Measurements from ENCODE around the gene FAM98B. TPM values are rescaled to one million over a fixed set of nuclear protein-coding genes. Genes with fewer than 3 reads are reported as not detected.

Gene FAM98B
- total RNA-seq, 1 experiment from 2014 or later, result 17.8 TPM

DNA sequence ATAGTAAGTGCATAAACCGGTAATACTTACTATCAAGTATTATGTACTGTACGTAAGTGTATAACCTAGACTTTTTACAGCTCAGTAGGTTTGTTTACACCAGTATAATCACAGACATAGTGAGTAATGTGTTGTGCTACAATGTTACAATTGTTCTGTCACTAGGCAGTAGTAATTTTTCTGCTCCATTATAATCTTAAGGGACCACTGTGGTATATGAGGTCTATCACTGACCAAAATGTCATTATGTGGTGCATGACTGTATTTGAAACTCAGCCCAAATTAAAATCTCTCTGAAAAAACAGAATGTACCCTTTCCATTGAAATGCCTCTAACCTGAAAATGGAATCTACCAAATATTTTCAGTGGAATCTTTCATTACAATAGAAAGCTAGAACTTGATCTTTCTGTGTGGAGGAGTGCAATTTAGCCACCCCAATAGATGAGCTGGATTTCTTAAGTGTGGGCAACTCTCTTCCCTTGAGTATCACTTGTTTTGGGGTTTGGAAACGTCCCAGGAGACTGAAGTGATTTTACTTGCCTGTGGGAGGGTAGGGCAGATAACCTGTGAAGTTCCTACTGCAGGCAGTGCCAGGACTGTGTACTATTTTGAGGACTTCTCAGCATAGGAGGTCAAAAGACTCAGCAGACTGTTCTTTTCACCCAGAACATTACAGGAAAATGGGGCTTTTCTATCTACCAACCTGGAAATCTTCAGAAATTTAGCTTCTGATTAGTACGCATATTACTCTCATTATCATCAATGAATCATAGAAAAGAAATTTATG is 50.9 kb downstream of the FAM98B start:
- no peak for DNase-seq (ENCODE audit: extremely low read depth, low read depth)

- DNase-seq (ENCODE audit: extremely low read depth, low read depth), result no peak
These were observed 53.1 kb downstream of the FAM98B start for GRCh38 chr15:38506997-38507396.

DNA sequence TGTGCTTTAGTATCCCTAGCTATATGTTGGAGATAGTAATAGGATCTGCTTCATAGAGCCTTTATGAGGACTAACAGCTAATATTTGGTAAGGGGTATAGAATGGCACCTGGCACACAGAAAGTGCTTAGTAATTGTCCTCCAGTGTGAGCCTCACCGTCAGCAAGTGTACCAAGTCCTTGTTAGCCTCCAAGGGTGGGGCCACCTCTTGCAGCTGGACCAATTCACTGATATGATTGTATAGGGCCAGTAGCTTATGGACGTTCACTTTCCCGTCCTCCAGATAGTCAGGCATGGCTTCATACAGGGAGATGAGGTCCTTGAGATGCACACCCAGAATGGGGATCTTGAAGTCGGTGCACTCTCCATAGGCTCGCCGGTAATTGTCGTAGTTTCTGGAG is 53.6 kb downstream of the FAM98B start:
- no peak for DNase-seq (ENCODE audit: extremely low read depth, low read depth)

DNA sequence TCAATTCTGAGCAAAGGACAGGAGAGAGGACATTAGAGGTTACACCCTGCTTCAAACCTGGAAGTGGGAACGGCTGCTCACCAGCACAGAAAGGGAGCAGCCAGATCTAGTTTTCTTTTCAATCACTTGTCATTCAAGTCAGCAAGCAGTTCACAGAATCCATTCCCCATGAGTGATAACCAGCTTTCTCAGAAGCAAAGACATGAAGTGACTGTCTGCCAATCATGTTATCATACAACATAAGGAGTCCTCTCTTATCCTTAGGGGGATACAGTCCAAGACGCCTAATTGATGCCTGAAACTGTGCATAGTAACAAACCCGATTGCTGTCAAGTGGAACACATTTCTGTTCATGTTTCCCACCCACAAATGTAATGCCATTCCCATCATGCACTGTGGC is 54.7 kb downstream of the FAM98B start:
- DNase-seq (ENCODE audit: extremely low read depth, low read depth), result no peak

GRCh38 chr15:38509152-38509551 is 55.2 kb downstream of the FAM98B start:
- no peak for DNase-seq (ENCODE audit: extremely low read depth, low read depth)

DNA sequence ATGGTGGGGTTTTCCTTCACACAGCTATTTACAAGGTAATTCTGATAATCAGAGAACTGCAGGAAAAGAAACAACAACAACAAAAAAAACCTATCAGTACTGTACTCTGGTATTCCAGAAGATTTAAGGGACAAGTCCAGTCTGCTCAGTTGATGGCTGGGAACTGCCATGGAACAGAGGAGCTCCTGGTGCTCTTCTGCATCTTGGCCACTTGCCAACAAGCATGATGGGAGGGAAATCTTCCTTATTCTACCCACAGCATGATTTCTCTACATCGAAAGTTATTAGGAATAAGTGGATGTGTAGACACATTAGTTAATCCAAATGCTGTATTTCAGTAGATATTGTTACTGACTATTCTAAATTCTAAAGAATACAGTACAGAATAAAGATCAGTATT is 59.0 kb downstream of the FAM98B start:
- DNase-seq (ENCODE audit: extremely low read depth, low read depth), result no peak

GRCh38 chr15:38514601-38515000 is 60.7 kb downstream of the FAM98B start:
- no peak for DNase-seq (ENCODE audit: extremely low read depth, low read depth)

DNA sequence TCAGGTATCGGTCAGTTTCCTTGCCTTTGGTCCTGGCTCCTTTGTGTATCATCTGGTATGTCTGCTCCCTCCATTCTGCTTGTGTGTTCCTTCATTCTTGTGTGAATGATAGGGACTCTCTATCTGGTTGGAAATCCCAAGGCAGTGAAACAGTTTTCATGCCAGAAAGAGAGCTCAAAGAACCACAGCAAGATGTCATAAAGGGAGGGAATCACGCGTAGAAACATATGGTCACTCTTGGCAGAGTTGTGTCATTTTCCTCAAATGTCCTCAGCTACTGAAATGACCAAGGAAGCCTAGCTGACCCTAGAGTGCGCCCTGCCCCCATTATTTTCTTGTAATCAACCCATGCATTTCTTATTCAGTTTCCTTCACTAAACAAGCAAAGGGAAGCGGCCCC is 62.7 kb downstream of the FAM98B start:
- no peak for DNase-seq (ENCODE audit: extremely low read depth, low read depth)

DNA sequence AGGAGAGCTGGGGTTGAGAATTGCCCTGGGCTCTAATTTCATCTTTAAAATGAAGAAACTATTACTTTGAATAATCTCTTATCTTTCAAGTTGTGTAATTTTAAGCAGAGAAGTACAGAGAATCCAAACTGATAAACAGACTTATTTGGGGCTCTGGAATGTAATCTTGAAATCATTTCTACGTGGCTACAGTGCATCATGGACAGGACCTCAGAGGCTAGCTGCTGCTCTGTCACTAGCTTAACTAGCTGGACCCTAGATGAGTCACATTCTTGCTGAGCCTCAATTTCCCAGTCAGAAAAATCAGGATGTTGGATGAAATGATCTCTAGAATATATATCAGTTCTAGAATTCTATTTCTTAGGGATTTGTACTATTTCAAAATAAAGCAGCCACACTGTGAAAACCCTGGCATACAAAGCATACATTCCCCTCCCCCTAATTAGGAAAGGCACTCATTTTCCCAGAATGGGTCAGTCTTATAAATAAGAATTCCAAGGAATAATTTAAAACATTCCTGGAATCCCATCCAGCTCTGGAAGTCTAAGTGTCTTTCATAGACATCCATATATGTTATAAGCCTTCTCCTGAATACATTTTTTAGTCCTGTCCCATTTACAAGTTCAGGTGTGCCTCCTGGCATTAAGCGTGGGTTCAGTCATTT is 63.5 kb downstream of the FAM98B start:
- DNase-seq (ENCODE audit: extremely low read depth, low read depth), result no peak

DNA sequence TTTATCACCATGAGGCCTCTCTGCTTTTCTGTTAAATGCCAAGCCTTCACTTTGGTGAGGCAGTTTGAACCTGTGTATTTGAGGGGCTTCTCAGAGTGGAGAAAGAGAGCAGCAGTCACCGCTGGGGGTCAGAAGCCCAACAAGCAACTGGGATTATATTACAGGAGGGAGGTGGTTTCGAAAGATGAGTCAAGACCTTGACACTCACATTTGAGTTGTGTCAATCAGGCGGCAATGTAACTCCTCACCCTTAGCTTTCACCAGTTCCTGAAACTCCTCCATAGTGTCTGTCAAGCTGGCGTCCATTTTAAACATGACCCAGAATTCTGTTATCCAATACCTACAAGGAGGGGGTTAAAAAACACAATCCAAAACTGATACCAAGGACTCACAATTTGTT is 64.2 kb downstream of the FAM98B start:
- DNase-seq (ENCODE audit: extremely low read depth, low read depth), result no peak

- no peak for DNase-seq (ENCODE audit: extremely low read depth, low read depth)
These were observed 66.1 kb downstream of the FAM98B start for GRCh38 chr15:38520035-38520434.

GRCh38 chr15:38521316-38521715 is 67.4 kb downstream of the FAM98B start:
- no peak for DNase-seq (ENCODE audit: extremely low read depth, low read depth)

GRCh38 chr15:38522922-38523321 is 69.0 kb downstream of the FAM98B start:
- DNase-seq (ENCODE audit: extremely low read depth, low read depth), result no peak

GRCh38 chr15:38524156-38524555 is 70.2 kb downstream of the FAM98B start:
- no peak for DNase-seq (ENCODE audit: extremely low read depth, low read depth)

- DNase-seq (ENCODE audit: extremely low read depth, low read depth), result no peak
These were observed 71.6 kb downstream of the FAM98B start for GRCh38 chr15:38525489-38525888.

GRCh38 chr15:38526158-38526557 is 72.2 kb downstream of the FAM98B start:
- DNase-seq (ENCODE audit: extremely low read depth, low read depth), result no peak

GRCh38 chr15:38528294-38528693 is 74.4 kb downstream of the FAM98B start:
- no peak for DNase-seq (ENCODE audit: extremely low read depth, low read depth)

DNA sequence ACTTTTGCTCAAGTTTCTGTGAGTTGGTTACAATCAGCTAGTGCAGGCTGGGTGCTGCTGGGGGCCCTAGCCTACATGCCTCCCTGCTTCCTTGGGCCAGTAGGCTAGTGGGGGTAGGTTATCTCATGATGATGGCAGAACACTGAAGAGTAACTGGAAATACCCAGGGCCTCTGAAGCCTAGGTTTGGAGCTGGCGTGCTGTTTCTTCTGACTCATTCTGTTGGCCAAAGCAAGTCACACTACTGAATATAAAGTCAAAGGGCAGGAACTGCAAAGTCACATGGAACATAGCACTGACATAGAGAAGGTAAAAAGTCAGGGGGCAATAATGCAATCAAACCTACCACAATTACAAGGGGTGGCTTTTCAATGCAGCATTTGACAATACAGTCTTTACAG is 76.2 kb downstream of the FAM98B start:
- DNase-seq (ENCODE audit: extremely low read depth, low read depth), result no peak

- peak; percentile 13 for DNase-seq (ENCODE audit: extremely low read depth, low read depth)
These were observed 77.6 kb downstream of the FAM98B start for GRCh38 chr15:38531509-38531908.

GRCh38 chr15:38532728-38533127 is 78.8 kb downstream of the FAM98B start:
- no peak for DNase-seq (ENCODE audit: extremely low read depth, low read depth)

- DNase-seq (ENCODE audit: extremely low read depth, low read depth), result no peak
These were observed 79.5 kb downstream of the FAM98B start for GRCh38 chr15:38533416-38533915.

- no peak for DNase-seq (ENCODE audit: extremely low read depth, low read depth)
These were observed 80.0 kb downstream of the FAM98B start for GRCh38 chr15:38533926-38534325.

Data from NCI-H460 (cell line).